Measurements from ENCODE around the gene TMCO4. TPM values are rescaled to one million over a fixed set of nuclear protein-coding genes. Genes with fewer than 3 reads are reported as not detected.

Gene TMCO4
- total and polyA plus RNA-seq, 2 donors (not counting 1 experiment from before 2014, with no cell fraction given) = 21.7 to 31.3 TPM

GRCh38 chr1:19837866-19838265 is 38.1 kb upstream of the TMCO4 start:
- Histone ChIP-seq H3K4me1 (ENCODE audit: control insufficient read depth in 2 of 2, insufficient read depth in 2 of 2, low read length in 2 of 2) (no peaks in the 10 kb centered on the region), H3K9ac (ENCODE audit: low read length) (no peak overlapping the region), H2AFZ (ENCODE audit: insufficient read depth, low read depth, low read length, poor library complexity, severe bottlenecking) (no peak overlapping the region), H4K20me1 (ENCODE audit: control insufficient read depth, insufficient read depth, low read length, poor library complexity, severe bottlenecking) (no peaks in the 10 kb centered on the region), H3K79me2 (ENCODE audit: control insufficient read depth, insufficient read depth, low read length) (no peaks in the 10 kb centered on the region), H3K4me2 (replicated peaks; ENCODE audit: low read depth, low read length, poor library complexity, severe bottlenecking) (no peak overlapping the region), H3K4me3 (ENCODE audit: control extremely low read depth in 1 of 5, extremely low read depth in 1 of 5, insufficient read depth in 1 of 5, low read depth in 2 of 5, low read length in 4 of 5) (no peak overlapping the region), H3K27ac (ENCODE audit: low read length in 2 of 2) (no peak overlapping the region), H3K36me3 (replicated peaks in 1 of 2; ENCODE audit: control extremely low read depth in 1 of 2, control insufficient read depth in 1 of 2, extremely low read depth in 1 of 2, insufficient read depth in 2 of 2, low read length in 1 of 2) (no peaks in the 10 kb centered on the region), H3K27me3 (replicated peaks in 1 of 4; ENCODE audit: control extremely low read depth in 1 of 4, control insufficient read depth in 3 of 4, insufficient read depth in 4 of 4, low read length in 3 of 4) (no peaks in the 10 kb centered on the region), H3K9me3 (ENCODE audit: control extremely low read depth in 1 of 3, control insufficient read depth in 2 of 3, insufficient read depth in 1 of 3, low read length in 2 of 3) (no peaks in the 10 kb centered on the region)
- Mint-ChIP-seq H3K4me1 (peaks cover 2% of the 10 kb centered on the region), H3K4me3 (no peak overlapping the region), H3K27me3 (peaks cover 26% of the 10 kb centered on the region), H3K9me3 (ENCODE audit: insufficient read depth) (no peaks in the 10 kb centered on the region), H3K27ac (no peak overlapping the region)
- ATAC-seq (ENCODE audit: low read depth) (no peak), DNase-seq (no peak)
- intact Hi-C loops (cut with micrococcal nuclease) = no loop called here
- POLR2A ChIA-PET = no interaction called here
- CTCF ChIA-PET = no interaction called here
- TF ChIP-seq EZH2 (IDR thresholded peaks at IDR 0.05; ENCODE audit: borderline replicate concordance, insufficient read depth, low read depth, low read length, poor library complexity, severe bottlenecking) (no peak), CTCF (IDR thresholded peaks at IDR 0.05) (no peak)
- no CpG with 5 or more reads among the region's 2 CpGs for WGBS (ENCODE audit: insufficient coverage)

- peaks cover 7% of the 10 kb centered on the region for H3K9me3 Mint-ChIP-seq (ENCODE audit: insufficient read depth)
- no peak for DNase-seq
- H3K4me3 ChIP-seq (ENCODE audit: control extremely low read depth in 1 of 5, extremely low read depth in 1 of 5, insufficient read depth in 1 of 5, low read depth in 2 of 5, low read length in 4 of 5) = no peak overlapping the region
- no peak overlapping the region for H2AFZ ChIP-seq (ENCODE audit: insufficient read depth, low read depth, low read length, poor library complexity, severe bottlenecking)
- WGBS (ENCODE audit: insufficient coverage) = 100% methylated on average over 4 of the region's 4 CpGs
- peaks cover 2% of the 10 kb centered on the region for H3K4me1 Mint-ChIP-seq
- ChIA-PET CTCF (no interaction called here), POLR2A (no interaction called here)
- peaks cover 0 to 14% (median 8%) of the 10 kb centered on the region in 4 experiments for H3K27me3 ChIP-seq (replicated peaks in 1 of 4; ENCODE audit: control extremely low read depth in 1 of 4, control insufficient read depth in 3 of 4, insufficient read depth in 4 of 4, low read length in 3 of 4)
- no peak for TF ChIP-seq EZH2 (IDR thresholded peaks at IDR 0.05; ENCODE audit: borderline replicate concordance, insufficient read depth, low read depth, low read length, poor library complexity, severe bottlenecking)
- TF ChIP-seq CTCF (IDR thresholded peaks at IDR 0.05) = no peak
- H3K9me3 ChIP-seq (ENCODE audit: control extremely low read depth in 1 of 3, control insufficient read depth in 2 of 3, insufficient read depth in 1 of 3, low read length in 2 of 3) = peaks cover 0 to 4% (median 0%) of the 10 kb centered on the region in 3 donors
- H3K4me2 ChIP-seq (replicated peaks; ENCODE audit: low read depth, low read length, poor library complexity, severe bottlenecking) = no peak overlapping the region
- no peak for ATAC-seq (ENCODE audit: low read depth)
- H3K27ac ChIP-seq (ENCODE audit: low read length in 2 of 2) = no peak overlapping the region
- H3K79me2 ChIP-seq (ENCODE audit: control insufficient read depth, insufficient read depth, low read length) = no peaks in the 10 kb centered on the region
- no peaks in the 10 kb centered on the region for H3K4me1 ChIP-seq (ENCODE audit: control insufficient read depth in 2 of 2, insufficient read depth in 2 of 2, low read length in 2 of 2)
- no peak overlapping the region for H3K9ac ChIP-seq (ENCODE audit: low read length)
- H3K27me3 Mint-ChIP-seq = peaks cover 36% of the 10 kb centered on the region
- H3K27ac Mint-ChIP-seq = no peak overlapping the region
- no peak overlapping the region for H3K4me3 Mint-ChIP-seq
- intact Hi-C loops (cut with micrococcal nuclease) = no loop called here
- no peaks in the 10 kb centered on the region for H3K36me3 ChIP-seq (replicated peaks in 1 of 2; ENCODE audit: control extremely low read depth in 1 of 2, control insufficient read depth in 1 of 2, extremely low read depth in 1 of 2, insufficient read depth in 2 of 2, low read length in 1 of 2)
- H4K20me1 ChIP-seq (ENCODE audit: control insufficient read depth, insufficient read depth, low read length, poor library complexity, severe bottlenecking) = no peaks in the 10 kb centered on the region
These were observed 35.9 kb upstream of the TMCO4 start for GRCh38 chr1:19835578-19835977.

Measured in B cell (primary cell).